ENCODE measurements around the gene DNAJC17. TPM values are rescaled to one million over a fixed set of nuclear protein-coding genes. Genes with fewer than 3 reads are reported as not detected.

Gene DNAJC17
- total RNA-seq, 1 donor = 14.8 TPM

DNA sequence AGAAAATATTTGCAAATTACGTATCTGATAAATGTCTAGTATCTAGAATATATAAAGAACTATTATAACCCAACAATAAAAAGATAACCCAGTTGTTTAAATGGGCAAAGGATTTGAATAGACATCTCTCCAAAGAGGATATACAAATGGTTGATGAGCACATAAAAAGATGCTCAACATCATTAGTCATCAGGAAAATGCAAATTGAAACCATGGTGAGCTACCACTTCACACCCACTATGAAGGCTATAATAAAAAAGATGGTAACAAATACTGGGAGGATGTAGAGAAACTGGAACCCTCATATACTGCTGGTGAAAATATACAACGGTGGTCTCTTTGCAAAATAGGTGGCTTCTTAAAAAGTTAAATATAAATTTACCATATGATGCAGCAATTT is 84.3 kb downstream of the DNAJC17 start:
- Histone ChIP-seq H3K9me3 (ENCODE audit: low read depth, low read length) (no peaks in the 10 kb centered on the region), H4K20me1 (ENCODE audit: insufficient read depth, low read length) (no peaks in the 10 kb centered on the region), H3K4me3 (ENCODE audit: insufficient read depth, low read length) (no peak overlapping the region), H3K4me1 (ENCODE audit: insufficient read depth, low read length) (no peaks in the 10 kb centered on the region), H3K27ac (ENCODE audit: low read depth, low read length) (no peak overlapping the region), H3K36me3 (ENCODE audit: insufficient read depth, low read length) (peaks cover 9% of the 10 kb centered on the region), H2AFZ (ENCODE audit: low read length) (no peak overlapping the region), H3K79me2 (ENCODE audit: insufficient read depth, low read length) (no peaks in the 10 kb centered on the region), H3K27me3 (ENCODE audit: insufficient read depth, low read length) (no peaks in the 10 kb centered on the region), H3K4me2 (ENCODE audit: insufficient read depth, low read length) (no peak overlapping the region)
- DNase-seq (ENCODE audit: insufficient read length, low spot score, missing footprints) = no peak
- TF ChIP-seq, protein P1, sequence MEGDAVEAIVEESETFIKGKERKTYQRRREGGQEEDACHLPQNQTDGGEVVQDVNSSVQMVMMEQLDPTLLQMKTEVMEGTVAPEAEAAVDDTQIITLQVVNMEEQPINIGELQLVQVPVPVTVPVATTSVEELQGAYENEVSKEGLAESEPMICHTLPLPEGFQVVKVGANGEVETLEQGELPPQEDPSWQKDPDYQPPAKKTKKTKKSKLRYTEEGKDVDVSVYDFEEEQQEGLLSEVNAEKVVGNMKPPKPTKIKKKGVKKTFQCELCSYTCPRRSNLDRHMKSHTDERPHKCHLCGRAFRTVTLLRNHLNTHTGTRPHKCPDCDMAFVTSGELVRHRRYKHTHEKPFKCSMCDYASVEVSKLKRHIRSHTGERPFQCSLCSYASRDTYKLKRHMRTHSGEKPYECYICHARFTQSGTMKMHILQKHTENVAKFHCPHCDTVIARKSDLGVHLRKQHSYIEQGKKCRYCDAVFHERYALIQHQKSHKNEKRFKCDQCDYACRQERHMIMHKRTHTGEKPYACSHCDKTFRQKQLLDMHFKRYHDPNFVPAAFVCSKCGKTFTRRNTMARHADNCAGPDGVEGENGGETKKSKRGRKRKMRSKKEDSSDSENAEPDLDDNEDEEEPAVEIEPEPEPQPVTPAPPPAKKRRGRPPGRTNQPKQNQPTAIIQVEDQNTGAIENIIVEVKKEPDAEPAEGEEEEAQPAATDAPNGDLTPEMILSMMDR (IDR thresholded peaks at IDR 0.05; ENCODE audit: extremely low read depth, low read depth, low read length) = no peak

DNA sequence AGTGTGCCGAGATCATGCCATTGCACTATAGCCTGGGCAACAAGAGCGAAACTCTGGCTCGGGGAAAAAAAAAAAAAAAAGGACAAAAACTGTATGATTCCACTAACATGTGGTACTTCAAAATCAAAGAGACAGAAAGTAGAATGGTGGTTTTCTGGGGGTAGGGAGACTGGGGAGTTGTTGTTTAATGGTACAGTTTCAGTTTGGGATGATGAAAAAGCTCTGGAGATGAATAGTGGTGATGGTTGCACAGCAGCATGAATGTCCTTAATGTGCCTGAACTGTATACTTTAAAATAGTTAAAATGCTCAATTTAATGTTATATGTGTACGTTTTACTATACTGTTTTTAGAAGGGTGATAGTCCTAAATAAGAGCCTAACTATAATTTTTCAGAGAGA is 84.9 kb downstream of the DNAJC17 start:
- no peak overlapping the region for H3K4me3 ChIP-seq (ENCODE audit: insufficient read depth, low read length)
- peaks cover 9% of the 10 kb centered on the region for H3K36me3 ChIP-seq (ENCODE audit: insufficient read depth, low read length)
- H3K4me1 ChIP-seq (ENCODE audit: insufficient read depth, low read length) = no peaks in the 10 kb centered on the region
- no peaks in the 10 kb centered on the region for H4K20me1 ChIP-seq (ENCODE audit: insufficient read depth, low read length)
- TF ChIP-seq, protein P1 (IDR thresholded peaks at IDR 0.05; ENCODE audit: extremely low read depth, low read depth, low read length) = no peak
- DNase-seq (ENCODE audit: insufficient read length, low spot score, missing footprints) = no peak
- no peak overlapping the region for H3K4me2 ChIP-seq (ENCODE audit: insufficient read depth, low read length)
- no peak overlapping the region for H2AFZ ChIP-seq (ENCODE audit: low read length)
- H3K9me3 ChIP-seq (ENCODE audit: low read depth, low read length) = no peaks in the 10 kb centered on the region
- H3K27ac ChIP-seq (ENCODE audit: low read depth, low read length) = no peak overlapping the region
- no peaks in the 10 kb centered on the region for H3K27me3 ChIP-seq (ENCODE audit: insufficient read depth, low read length)
- H3K79me2 ChIP-seq (ENCODE audit: insufficient read depth, low read length) = no peaks in the 10 kb centered on the region

DNA sequence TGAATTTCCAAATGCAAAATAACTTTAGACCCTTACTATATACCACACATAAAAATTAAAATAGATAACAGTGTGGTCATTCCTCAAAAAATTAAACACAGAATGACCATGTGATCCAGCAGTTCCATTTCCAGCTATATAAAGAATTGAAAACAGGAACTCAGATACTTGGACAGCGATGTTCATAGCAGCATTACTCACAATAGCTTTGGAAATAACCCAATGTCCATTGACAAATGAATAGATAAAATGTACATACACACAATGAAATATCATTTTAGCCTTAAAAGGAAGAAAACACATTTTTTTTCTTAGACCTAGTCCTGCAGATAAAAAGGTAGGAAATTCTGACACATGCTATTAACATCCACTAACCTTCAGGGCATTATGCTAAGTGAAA is 85.6 kb downstream of the DNAJC17 start:
- Histone ChIP-seq H4K20me1 (ENCODE audit: insufficient read depth, low read length) (no peaks in the 10 kb centered on the region), H3K4me2 (ENCODE audit: insufficient read depth, low read length) (no peak overlapping the region), H2AFZ (ENCODE audit: low read length) (no peak overlapping the region), H3K4me1 (ENCODE audit: insufficient read depth, low read length) (no peaks in the 10 kb centered on the region), H3K36me3 (ENCODE audit: insufficient read depth, low read length) (peaks cover 9% of the 10 kb centered on the region), H3K27me3 (ENCODE audit: insufficient read depth, low read length) (no peaks in the 10 kb centered on the region), H3K4me3 (ENCODE audit: insufficient read depth, low read length) (no peak overlapping the region), H3K9me3 (ENCODE audit: low read depth, low read length) (no peaks in the 10 kb centered on the region), H3K79me2 (ENCODE audit: insufficient read depth, low read length) (no peaks in the 10 kb centered on the region), H3K27ac (ENCODE audit: low read depth, low read length) (no peak overlapping the region)
- no peak for DNase-seq (ENCODE audit: insufficient read length, low spot score, missing footprints)
- TF ChIP-seq, protein P1 (IDR thresholded peaks at IDR 0.05; ENCODE audit: extremely low read depth, low read depth, low read length) = no peak

DNA sequence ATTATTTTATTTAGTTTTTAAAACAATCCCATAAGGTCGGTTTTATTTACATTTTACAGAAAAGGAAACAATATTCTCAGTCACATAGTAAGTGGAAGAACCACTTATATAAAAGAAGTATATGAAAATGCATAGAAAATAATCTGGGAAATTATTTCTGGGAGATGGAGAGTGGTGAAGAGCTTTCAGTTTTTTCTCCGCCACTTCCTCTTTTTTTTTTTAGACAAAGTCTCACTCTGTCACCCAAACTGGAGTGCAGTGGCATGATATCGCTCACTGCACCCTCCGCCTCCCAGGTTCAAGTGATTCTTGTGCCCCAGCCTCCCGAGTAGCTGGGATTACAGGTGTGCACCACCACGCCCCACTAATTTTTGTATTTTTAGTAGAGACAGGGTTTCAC is 91.1 kb downstream of the DNAJC17 start:
- no peak overlapping the region for H3K4me2 ChIP-seq (ENCODE audit: insufficient read depth, low read length)
- no peak overlapping the region for H3K27ac ChIP-seq (ENCODE audit: low read depth, low read length)
- H4K20me1 ChIP-seq (ENCODE audit: insufficient read depth, low read length) = no peaks in the 10 kb centered on the region
- no peak overlapping the region for H2AFZ ChIP-seq (ENCODE audit: low read length)
- no peaks in the 10 kb centered on the region for H3K27me3 ChIP-seq (ENCODE audit: insufficient read depth, low read length)
- TF ChIP-seq, protein P1 (IDR thresholded peaks at IDR 0.05; ENCODE audit: extremely low read depth, low read depth, low read length) = no peak
- H3K9me3 ChIP-seq (ENCODE audit: low read depth, low read length) = no peaks in the 10 kb centered on the region
- DNase-seq (ENCODE audit: insufficient read length, low spot score, missing footprints) = no peak
- H3K36me3 ChIP-seq (ENCODE audit: insufficient read depth, low read length) = peaks cover 9% of the 10 kb centered on the region
- no peak overlapping the region for H3K4me3 ChIP-seq (ENCODE audit: insufficient read depth, low read length)
- H3K4me1 ChIP-seq (ENCODE audit: insufficient read depth, low read length) = no peaks in the 10 kb centered on the region
- H3K79me2 ChIP-seq (ENCODE audit: insufficient read depth, low read length) = no peaks in the 10 kb centered on the region

Small RNA genes within 50 kb of the gene (small RNA-seq; reads per million reads assigned to genes)
- gene SUMO2P15 = not detected

Other genes starting within 250 kb of the DNAJC17 start
- 16.3 and 18.6 TPM in 2 replicates for gene CCDC32, start 242.4 kb downstream of the DNAJC17 start, total RNA-seq
- gene RPUSD2, start 238.2 kb downstream of the DNAJC17 start, total RNA-seq = 9.0 and 11.5 TPM in 2 replicates
- gene KNL1, start 213.2 kb downstream of the DNAJC17 start, total RNA-seq = 3.5 and 3.6 TPM in 2 replicates
- 1.8 TPM in 2 replicates for gene RAD51, start 112.3 kb downstream of the DNAJC17 start, total RNA-seq
- 18.6 and 19.9 TPM in 2 replicates for gene RMDN3, start 52.2 kb downstream of the DNAJC17 start, total RNA-seq
- gene GCHFR, start 43.4 kb downstream of the DNAJC17 start, total RNA-seq = 4.4 and 4.7 TPM in 2 replicates
- under 0.01 and 0.29 TPM in 2 replicates for gene C15orf62, start 37.5 kb downstream of the DNAJC17 start, total RNA-seq
- gene ZFYVE19, start 384 bp downstream of the DNAJC17 start, total RNA-seq = 17.4 and 18.0 TPM in 2 replicates
- gene PPP1R14D, start 21.2 kb upstream of the DNAJC17 start, total RNA-seq = not detected in 2 replicates
- gene SPINT1, start 36.6 kb upstream of the DNAJC17 start, total RNA-seq = 0.72 and 0.88 TPM in 2 replicates
- 0.36 TPM in 1 of 2 replicates, not detected in the other for gene RHOV, start 66.8 kb upstream of the DNAJC17 start, total RNA-seq
- gene VPS18, start 87.0 kb upstream of the DNAJC17 start, total RNA-seq = 55.4 and 60.8 TPM in 2 replicates
- gene DLL4, start 121.9 kb upstream of the DNAJC17 start, total RNA-seq = not detected in 2 replicates
- 30.0 and 30.1 TPM in 2 replicates for gene CHAC1, start 146.0 kb upstream of the DNAJC17 start, total RNA-seq

All from osteoblast (primary cell).